Stimulated activated CD4-positive, alpha-beta T cell treated with anti-CD3 and anti-CD28 coated beads, Interleukin-15, amount 100 ng/mL, for 24 hours (primary cell): ENCODE results near the gene RERE.

Experiments used
- DNase-seq: peaks from one replicate; pipeline ENCODE4 v3.0.0-alpha.2; 2020

RERE gene

GRCh38 chr1:8370046-8370881 is 447.2 kb downstream of the RERE start:
- no peak for DNase-seq

GRCh38 chr1:8368956-8369639 is 448.3 kb downstream of the RERE start:
- DNase-seq: no peak

- no peak for DNase-seq
These were observed 449.8 kb downstream of the RERE start for GRCh38 chr1:8367571-8368194.

- no peak for DNase-seq
These were observed 451.6 kb downstream of the RERE start for GRCh38 chr1:8365661-8366362.

GRCh38 chr1:8364528-8365442 is 452.7 kb downstream of the RERE start:
- no peak for DNase-seq

- no peak for DNase-seq
These were observed 453.6 kb downstream of the RERE start for GRCh38 chr1:8363767-8364301.

- no peak for DNase-seq
These were observed 454.2 kb downstream of the RERE start for GRCh38 chr1:8363186-8363766.

- DNase-seq: no peak
These were observed 454.7 kb downstream of the RERE start for GRCh38 chr1:8362701-8363101.

- no peak for DNase-seq
These were observed 456.1 kb downstream of the RERE start for GRCh38 chr1:8361198-8361849.

- DNase-seq: no peak
These were observed 456.8 kb downstream of the RERE start for GRCh38 chr1:8360493-8361197.

- DNase-seq: no peak
These were observed 457.6 kb downstream of the RERE start for GRCh38 chr1:8359617-8360481.

GRCh38 chr1:8358897-8359616 is 458.4 kb downstream of the RERE start:
- DNase-seq: no peak

GRCh38 chr1:8358241-8358896 is 459.1 kb downstream of the RERE start:
- DNase-seq: no peak

- DNase-seq: no peak
These were observed 459.9 kb downstream of the RERE start for GRCh38 chr1:8357329-8358101.

- no peak for DNase-seq
These were observed 460.9 kb downstream of the RERE start for GRCh38 chr1:8356256-8357209.
